Stomach (tissue), 4 donors: ENCODE measurements around the gene TMEM250.

Experiments used
- CTCF ChIP-seq, 7 experiments: fragments of 450-650 bp in 4 of 7; fragments of 200-600 bp in 3 of 7; sonication (generic) in 3 of 7; IDR thresholded peaks; one replicate each; pipeline ENCODE4 v1.5.1; 2016 to 2019; ENCODE audit warnings: antibody characterized with exemption in 7 of 7, control low read depth in 2 of 7, mild to moderate bottlenecking in 1 of 7
- EP300 ChIP-seq: sonication (generic); formaldehyde crosslinking; IDR thresholded peaks from one replicate; pipeline ENCODE4 v1.6.1; 2017; ENCODE audit warnings: antibody characterized with exemption
- POLR2A ChIP-seq, 4 donors: fragments of 450-650 bp; IDR thresholded peaks; one replicate each; pipeline ENCODE4 v1.6.1; 2016; ENCODE audit warnings: antibody characterized with exemption in 4 of 4, control low read depth in 2 of 4, mild to moderate bottlenecking in 1 of 4, moderate library complexity in 1 of 4
- POLR2AphosphoS5 ChIP-seq, 3 donors: sonication (generic); formaldehyde crosslinking; IDR thresholded peaks; one replicate each; pipeline ENCODE4 v1.6.1; 2016; ENCODE audit warnings: antibody characterized with exemption in 3 of 3

GRCh38 chr9:136095070-136096058, 23.3 kb downstream of the TMEM250 start, which contains the start of gene NACC2:
- TF ChIP-seq CTCF (IDR thresholded peaks at IDR 0.05), result no peak
- TF ChIP-seq POLR2A (IDR thresholded peaks at IDR 0.05), result no peak
- TF ChIP-seq POLR2AphosphoS5 (IDR thresholded peaks at IDR 0.05), result peak in 2 of 3 donors; percentile 37 to 74
- TF ChIP-seq EP300, result no peak
